Lower leg skin (tissue), 3 donors: ENCODE measurements around the gene ABL1.

Experiments
- CTCF ChIP-seq, 3 donors: fragments of 450-650 bp; IDR thresholded peaks; one replicate each; pipeline ENCODE4 v1.5.1; 2016; ENCODE audit warnings: antibody characterized with exemption in 3 of 3, mild to moderate bottlenecking in 3 of 3, moderate library complexity in 2 of 3
- POLR2A ChIP-seq, 2 donors: fragments of 450-650 bp; IDR thresholded peaks; one replicate each; pipeline ENCODE4 v1.6.1; 2016 to 2017; ENCODE audit warnings: antibody characterized with exemption in 2 of 2, mild to moderate bottlenecking in 1 of 2, moderate library complexity in 1 of 2

GRCh38 chr9:130872912-130873503 is 38.0 kb downstream of the ABL1 start:
- TF ChIP-seq CTCF (IDR thresholded peaks at IDR 0.05) (no peak), POLR2A (IDR thresholded peaks at IDR 0.05) (no peak)
